GM18867 (cell line): ENCODE measurements around the gene HOXB1.

Source experiments
- ATAC-seq: cut with Tn5 transposase; IDR thresholded peaks from one replicate; pipeline ENCODE4 v1.9.1; 2021; ENCODE audit warnings: mild to moderate bottlenecking, moderate library complexity; ENCODE audit not compliant: unreplicated experiment

Gene HOXB1

GRCh38 chr17:48567646-48568354, 37.0 kb upstream of the HOXB1 start:
- no peak for ATAC-seq

DNA sequence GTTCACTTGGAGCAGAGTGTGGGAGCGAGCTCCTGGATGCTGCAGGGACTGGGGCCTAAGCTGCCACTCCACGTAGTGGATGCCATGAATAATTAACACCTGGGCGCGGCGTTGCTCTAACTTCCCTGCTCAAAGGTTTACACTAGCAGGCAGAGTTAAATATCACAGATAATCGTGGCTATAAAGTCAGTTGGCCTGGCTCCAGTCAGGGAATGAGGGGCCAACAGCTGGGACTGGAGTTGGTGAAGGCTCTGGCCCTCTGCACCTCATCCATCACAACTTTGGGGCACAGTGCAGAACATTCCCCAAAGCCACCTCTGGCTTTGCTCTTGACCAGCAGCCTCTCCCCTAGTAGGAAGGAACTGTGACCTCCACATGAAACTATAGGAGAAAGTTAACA, 36.4 kb upstream of the HOXB1 start:
- ATAC-seq, result no peak

DNA sequence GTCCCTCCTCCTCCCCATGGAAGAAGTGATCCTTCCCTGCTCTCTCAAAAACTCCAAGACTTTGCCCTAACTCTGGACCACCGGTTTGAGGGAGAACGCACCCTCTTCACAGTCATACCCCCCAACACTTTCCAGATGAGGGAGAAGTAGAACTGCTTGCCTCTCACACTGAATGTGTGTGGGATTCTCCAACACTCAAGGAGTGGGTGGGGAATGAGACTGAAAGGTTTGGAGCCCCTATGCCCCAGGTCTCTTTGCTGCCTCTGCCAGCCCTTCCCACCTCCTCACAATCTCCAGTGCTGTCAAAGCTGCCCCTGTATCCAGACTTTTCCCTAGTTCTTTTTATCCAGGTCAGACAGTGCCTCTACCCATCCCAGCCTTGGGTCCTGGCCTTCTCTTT, 35.9 kb upstream of the HOXB1 start:
- ATAC-seq, result no peak

- no peak for ATAC-seq
Measured at GRCh38 chr17:48565925-48566710, 35.3 kb upstream of the HOXB1 start.

DNA sequence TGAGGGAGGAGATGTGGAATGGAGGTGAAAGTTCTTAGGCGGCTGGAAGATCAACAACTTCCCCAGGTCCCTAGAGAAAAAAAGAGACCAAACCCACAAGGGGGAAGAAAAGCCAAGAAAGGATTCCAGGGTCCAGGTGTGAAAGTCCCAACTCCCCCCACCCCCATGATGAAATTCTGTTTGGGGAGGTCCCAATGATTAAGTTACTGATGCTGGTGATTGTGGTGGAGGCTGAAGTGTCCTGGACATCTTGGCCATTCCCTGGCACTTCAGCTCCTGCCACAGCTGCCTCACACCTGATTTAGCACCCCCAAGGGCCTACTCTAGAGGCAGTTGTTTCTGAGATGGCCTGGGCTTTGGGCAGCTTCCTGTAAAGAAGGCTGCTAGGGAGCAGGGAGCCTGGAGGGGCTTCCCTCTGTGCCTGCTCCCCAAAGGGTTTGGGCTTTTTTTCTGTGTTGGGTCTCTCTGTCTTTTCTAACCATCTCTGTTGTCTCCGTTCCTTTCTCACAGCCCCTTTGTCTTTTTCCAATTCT, 34.3 kb upstream of the HOXB1 start:
- ATAC-seq, result no peak

DNA sequence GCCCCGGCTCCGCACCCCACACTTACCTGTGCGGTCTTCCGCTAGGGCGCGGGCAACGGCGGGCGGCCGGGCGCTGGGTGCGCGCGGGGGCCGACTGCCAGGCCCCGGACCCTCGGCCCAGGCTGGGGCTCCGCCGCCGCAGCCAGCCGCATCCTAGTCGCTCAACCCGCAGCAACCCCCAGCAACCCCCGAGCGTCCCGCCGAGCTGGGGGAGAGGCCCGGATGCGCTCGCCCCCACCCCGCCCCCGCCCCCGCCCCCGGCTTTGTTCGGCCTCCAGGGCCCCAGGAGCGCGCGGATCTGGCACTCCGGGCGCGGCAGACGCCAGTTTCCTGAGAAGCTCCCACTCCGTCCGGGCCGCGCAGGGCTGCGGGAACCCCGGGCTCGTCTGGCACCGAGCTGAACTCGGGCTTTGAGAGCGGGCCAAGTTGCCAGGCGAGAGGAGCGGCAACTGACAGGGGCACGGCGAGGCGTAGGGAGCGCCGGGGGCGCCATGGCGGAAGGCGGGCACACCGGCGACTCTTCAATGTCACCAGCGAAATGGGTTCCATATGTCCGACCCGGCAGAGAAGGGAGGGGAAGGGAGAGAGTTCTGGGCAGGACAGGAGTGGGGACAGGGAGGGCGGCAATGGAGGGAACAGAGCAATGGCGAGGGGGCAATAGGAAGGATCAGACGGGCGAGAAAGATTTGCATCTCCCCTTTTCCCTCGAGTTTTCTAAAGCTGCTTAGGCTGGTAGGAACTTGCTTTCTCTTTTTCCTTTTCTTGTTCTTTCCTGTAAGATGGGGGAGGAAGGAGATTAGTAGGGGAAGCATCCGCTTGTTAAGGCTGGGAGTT, 33.6 kb upstream of the HOXB1 start:
- ATAC-seq, result no peak

DNA sequence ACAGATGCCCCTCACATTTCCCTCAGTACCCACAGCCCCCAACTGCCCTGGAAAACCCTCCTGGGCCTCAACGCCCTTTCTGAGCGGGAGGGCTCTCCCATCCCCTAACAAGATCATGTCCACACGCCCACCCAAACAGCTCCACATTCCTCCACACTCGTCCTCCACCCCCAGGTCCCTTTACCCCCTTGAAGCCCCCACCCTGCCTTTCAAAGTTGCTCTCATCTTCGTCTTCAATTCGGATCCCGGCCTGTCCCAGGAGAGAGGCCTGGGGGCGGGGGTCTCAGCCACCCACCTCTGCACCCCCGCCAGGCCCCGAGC, 33.0 kb upstream of the HOXB1 start:
- ATAC-seq, result no peak

GRCh38 chr17:48563385-48563838, 32.6 kb upstream of the HOXB1 start:
- no peak for ATAC-seq

GRCh38 chr17:48562934-48563333, 32.1 kb upstream of the HOXB1 start:
- ATAC-seq, result no peak

DNA sequence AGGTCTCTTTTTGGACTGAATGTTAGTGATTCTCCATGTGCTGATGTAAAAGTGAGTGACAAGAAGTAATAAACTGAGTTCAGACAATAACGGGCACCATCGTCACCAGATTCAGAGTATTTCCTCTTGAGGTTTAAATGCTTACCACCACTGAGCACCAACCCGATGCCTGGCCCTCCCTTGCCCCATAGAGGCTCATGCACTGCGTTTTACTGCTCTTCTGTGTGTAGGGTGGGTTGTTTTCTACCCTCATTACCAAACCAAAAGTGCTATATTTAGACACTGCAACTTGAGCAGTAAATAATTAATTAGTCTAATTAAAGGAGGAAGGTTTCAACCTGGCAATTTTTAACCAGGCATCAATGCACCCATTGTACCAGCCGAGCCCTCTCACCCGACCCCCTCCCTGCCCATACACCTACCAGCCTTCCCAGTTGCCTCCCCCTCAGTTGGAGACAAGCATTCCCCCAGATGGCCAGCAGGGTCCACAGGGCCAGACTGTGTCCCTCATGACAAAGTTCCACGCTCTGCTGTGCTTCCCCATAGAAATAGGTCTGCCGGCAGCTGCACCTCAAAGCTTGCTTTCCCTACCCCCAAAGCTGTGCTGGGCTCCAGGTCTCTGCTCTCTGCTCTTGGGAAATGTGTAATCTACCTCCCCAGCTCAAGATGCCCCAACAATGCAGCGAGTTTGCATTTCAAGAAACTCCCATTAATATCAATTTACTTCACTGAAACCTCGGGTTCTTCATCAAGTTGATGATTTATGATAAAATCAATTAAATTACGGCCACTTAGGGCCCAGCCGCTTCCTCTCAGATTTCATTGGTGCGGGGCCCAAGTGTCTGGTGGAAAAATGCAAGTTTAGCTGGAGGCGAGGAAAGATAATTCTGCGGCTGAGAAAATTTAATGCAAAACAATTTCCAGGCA, 31.3 kb upstream of the HOXB1 start:
- ATAC-seq, result no peak

GRCh38 chr17:48559840-48560817, 29.3 kb upstream of the HOXB1 start:
- no peak for ATAC-seq

- no peak for ATAC-seq
Measured at GRCh38 chr17:48559122-48559839, 28.5 kb upstream of the HOXB1 start.

- ATAC-seq, result no peak
Measured at GRCh38 chr17:48558831-48559121, 28.0 kb upstream of the HOXB1 start.

DNA sequence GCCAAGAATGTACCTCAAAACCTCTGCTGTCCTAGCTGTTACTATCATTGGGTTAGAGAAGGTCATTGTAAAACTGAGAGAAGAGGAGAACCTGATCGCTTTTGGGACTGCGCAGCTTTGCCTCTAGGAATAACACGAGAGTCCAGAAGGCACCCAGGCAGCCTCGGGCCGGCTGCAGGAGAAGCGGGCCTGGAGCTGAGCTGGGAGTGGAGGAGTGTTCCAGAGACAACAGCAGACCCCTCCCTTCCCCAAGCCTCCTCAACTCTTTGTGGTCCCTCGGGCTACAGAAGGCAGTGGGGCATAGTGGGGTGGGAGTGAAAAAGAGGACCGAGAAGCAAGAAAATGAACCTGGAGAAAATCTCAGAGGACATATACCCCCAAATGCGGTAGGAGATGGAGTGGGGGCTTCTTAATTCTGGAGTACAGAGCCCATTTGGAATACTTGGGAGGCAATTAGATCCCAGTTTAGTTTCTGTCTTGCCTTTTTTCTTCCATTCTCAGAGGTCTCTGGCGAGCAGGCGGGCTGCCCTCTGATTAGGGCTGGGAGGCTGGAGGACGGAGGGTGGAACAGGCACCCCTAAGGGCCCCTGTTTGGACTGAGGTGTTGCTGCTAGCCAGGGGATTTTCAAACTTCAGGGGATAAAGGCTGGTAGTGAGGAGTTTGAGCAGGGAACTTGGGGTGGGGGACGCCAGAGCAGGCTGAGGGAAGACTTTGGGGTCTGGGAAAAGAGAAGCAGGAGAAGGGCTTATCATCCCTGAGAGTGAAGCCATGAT, 27.4 kb upstream of the HOXB1 start:
- ATAC-seq, result no peak

DNA sequence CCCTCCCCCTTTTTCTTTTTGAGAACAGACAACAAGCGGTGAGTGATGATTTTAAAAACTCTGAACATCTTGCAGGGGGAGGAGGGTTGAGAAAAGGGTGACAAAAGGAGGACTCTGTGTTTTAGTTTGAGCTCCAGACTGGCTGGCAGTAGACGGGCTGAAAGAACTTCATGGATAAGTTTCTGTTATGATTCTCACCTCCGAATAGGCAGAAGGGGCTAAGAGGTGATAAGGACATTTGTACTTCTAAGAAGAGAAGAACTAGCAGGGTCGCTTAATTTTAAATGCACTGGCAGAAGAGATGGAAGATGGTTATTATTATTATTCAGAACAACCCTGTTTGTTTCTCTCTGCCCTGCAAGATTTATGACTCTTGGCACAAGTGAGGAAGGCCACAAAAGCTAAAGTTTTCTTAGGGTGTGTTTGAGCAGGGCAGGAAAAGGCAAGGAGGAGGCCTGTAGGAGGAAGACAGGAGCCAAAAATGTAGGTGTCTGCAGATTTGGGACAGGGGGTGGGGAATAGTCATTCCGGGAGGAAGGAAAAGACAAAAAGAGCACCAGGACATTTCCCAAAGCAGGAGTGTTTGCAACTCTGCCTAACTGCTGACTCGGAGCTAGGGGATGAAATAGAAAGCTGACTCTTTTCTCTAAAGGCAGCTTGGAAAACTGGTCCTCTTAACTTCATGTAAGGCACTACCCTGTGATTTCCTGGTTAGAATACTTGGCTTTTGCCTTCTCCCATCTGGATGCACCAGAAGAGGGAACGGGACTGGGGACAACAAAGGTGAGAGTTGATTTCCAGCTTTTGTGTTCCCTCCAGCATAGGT, 26.0 kb upstream of the HOXB1 start:
- ATAC-seq, result no peak

- no peak for ATAC-seq
Measured at GRCh38 chr17:48556229-48556575, 25.4 kb upstream of the HOXB1 start.
